HepG2 (cell line): ENCODE data around the gene IQCN. TPM values are rescaled to one million over a fixed set of nuclear protein-coding genes. Genes with fewer than 3 reads are reported as not detected.

ENCODE experiments used
- FOXJ3 ChIP-seq: sonication (generic); formaldehyde crosslinking; IDR thresholded peaks from 2 replicates; pipeline ENCODE4 v1.4.0; 2020; ENCODE audit warnings: missing genetic modification reagents, mild to moderate bottlenecking, borderline replicate concordance
- FUBP1 ChIP-seq: sonication (generic); formaldehyde crosslinking; IDR thresholded peaks from 2 replicates; pipeline ENCODE4 v1.5.1; 2020; ENCODE audit warnings: missing genetic modification reagents, mild to moderate bottlenecking, borderline replicate concordance
- GLMP ChIP-seq: sonication (generic); formaldehyde crosslinking; IDR thresholded peaks from 2 replicates; pipeline ENCODE4 v1.9.0; 2021; ENCODE audit warnings: missing genetic modification reagents, mild to moderate bottlenecking, borderline replicate concordance
- HES4 ChIP-seq: sonication (generic); formaldehyde crosslinking; IDR thresholded peaks from 2 replicates; pipeline ENCODE4 v1.9.0; 2021; ENCODE audit warnings: mild to moderate bottlenecking, missing genetic modification reagents, borderline replicate concordance
- HNRNPL ChIP-seq: fragments of 200-400 bp; formaldehyde crosslinking; IDR thresholded peaks from 2 replicates; pipeline ENCODE4 v1.6.1; 2017; ENCODE audit warnings: mild to moderate bottlenecking, low read depth, low read length
- KLF15 ChIP-seq: sonication (generic); formaldehyde crosslinking; IDR thresholded peaks from 2 replicates; pipeline ENCODE4 v1.8.1; 2023; ENCODE audit warnings: borderline replicate concordance, mild to moderate bottlenecking, inconsistent platforms, missing genetic modification reagents, mixed read lengths
- NCOA1 ChIP-seq: sonication (generic); formaldehyde crosslinking; IDR thresholded peaks from 2 replicates; pipeline ENCODE4 v1.9.0; 2021; ENCODE audit warnings: missing genetic modification reagents
- NFE2L1 ChIP-seq: sonication (generic); formaldehyde crosslinking; IDR thresholded peaks from 2 replicates; pipeline ENCODE4 v1.4.0; 2020; ENCODE audit warnings: missing genetic modification reagents, mild to moderate bottlenecking, borderline replicate concordance
- NR0B2 ChIP-seq: sonication (generic); formaldehyde crosslinking; IDR thresholded peaks from 2 replicates; pipeline ENCODE4 v1.4.0; 2020; ENCODE audit warnings: mild to moderate bottlenecking, missing genetic modification reagents
- PLSCR1 ChIP-seq: sonication (generic); formaldehyde crosslinking; IDR thresholded peaks from 2 replicates; pipeline ENCODE4 v1.5.0; 2020; ENCODE audit warnings: missing genetic modification reagents, mild to moderate bottlenecking, borderline replicate concordance
- SNAI1 ChIP-seq: sonication (generic); formaldehyde crosslinking; IDR thresholded peaks from 2 replicates; pipeline ENCODE4 v1.5.0; 2020; ENCODE audit warnings: mild to moderate bottlenecking, missing genetic modification reagents, borderline replicate concordance
- SP2 ChIP-seq: sonication (generic); formaldehyde crosslinking; IDR thresholded peaks from 2 replicates; pipeline ENCODE4 v1.5.1; 2020; ENCODE audit warnings: mild to moderate bottlenecking, missing genetic modification reagents
- SRSF9 ChIP-seq: fragments of 200-400 bp; formaldehyde crosslinking; IDR thresholded peaks from 2 replicates; pipeline ENCODE4 v1.6.1; 2018; ENCODE audit warnings: borderline replicate concordance, mild to moderate bottlenecking, low read depth, low read length; ENCODE audit not compliant: insufficient read depth, poor library complexity, severe bottlenecking
- TAF1 ChIP-seq: sonication (generic); formaldehyde crosslinking; IDR thresholded peaks from 2 replicates; pipeline ENCODE4 v1.4.0; 2020; ENCODE audit warnings: missing genetic modification reagents
- ZNF138 ChIP-seq: sonication (generic); formaldehyde crosslinking; IDR thresholded peaks from 2 replicates; pipeline ENCODE4 v1.5.0; 2020; ENCODE audit warnings: mild to moderate bottlenecking, low read depth, missing genetic modification reagents
- ZNF235 ChIP-seq: sonication (generic); formaldehyde crosslinking; IDR thresholded peaks from 2 replicates; pipeline ENCODE4 v1.8.1; 2023; ENCODE audit warnings: mild to moderate bottlenecking, missing genetic modification reagents, borderline replicate concordance
- ZNF292 ChIP-seq: sonication (generic); formaldehyde crosslinking; IDR thresholded peaks from 2 replicates; pipeline ENCODE4 v1.8.1; 2022; ENCODE audit warnings: mild to moderate bottlenecking, low read depth, missing genetic modification reagents, borderline replicate concordance
- ZNF598 ChIP-seq: sonication (generic); formaldehyde crosslinking; IDR thresholded peaks from 2 replicates; pipeline ENCODE4 v1.5.1; 2020; ENCODE audit warnings: mild to moderate bottlenecking, missing genetic modification reagents, borderline replicate concordance
- ZNF678 ChIP-seq: sonication (generic); formaldehyde crosslinking; IDR thresholded peaks from 2 replicates; pipeline ENCODE4 v1.4.0; 2020; ENCODE audit warnings: mild to moderate bottlenecking, missing genetic modification reagents
- ZNF788 ChIP-seq: sonication (generic); formaldehyde crosslinking; IDR thresholded peaks from 2 replicates; pipeline ENCODE4 v1.5.0; 2020; ENCODE audit warnings: mild to moderate bottlenecking, missing genetic modification reagents, borderline replicate concordance
- polyA plus RNA-seq, 8 experiments: library from polyadenylated mRNA; depleted of rRNA in 3 of 8; stranded (reverse) in 7 of 8; unstranded in 1 of 8; fragments of >200 nt; fragmentation: Illumina TruSeq in 4 of 8; extraction: Trizol in 4 of 8; gene quantifications; 2 replicates each; pipeline versions ENCODE4 v1.2.1 to v1.2.3, GENCODE V29; 2011 to 2016; ENCODE audit warnings: low read depth in 4 of 8, missing spikeins in 1 of 8, mixed read lengths in 1 of 8; ENCODE audit not compliant: insufficient read depth in 1 of 8
- total RNA-seq, 5 experiments: library from RNA; depleted of rRNA; stranded (reverse); fragments of >200 nt; fragmentation: Illumina TruSeq; extraction: Trizol; gene quantifications; 2 replicates each; pipeline ENCODE4 v1.2.3, GENCODE V29; 2016; ENCODE audit warnings: low read depth in 1 of 5
- TF ChIP-seq, protein P1 (sequence below): sonication (generic); formaldehyde crosslinking; IDR thresholded peaks from 2 replicates; pipeline ENCODE4 v1.4.0; 2020; ENCODE audit warnings: missing genetic modification reagents

IQCN gene
- total and polyA plus RNA-seq, 2 of the 13 experiments (the other 11 are each of a cell fraction or from before 2014, with no cell fraction given), result 0.04 to 0.18 TPM

- TF ChIP-seq GLMP (CRISPR knock-in tag) (no peak), ZNF235 (CRISPR knock-in tag) (no peak), NFE2L1 (CRISPR knock-in tag) (no peak), ZNF788 (CRISPR knock-in tag) (no peak), TAF1 (CRISPR knock-in tag) (no peak), NCOA1 (CRISPR knock-in tag) (no peak), FUBP1 (CRISPR knock-in tag) (no peak), PLSCR1 (CRISPR knock-in tag) (no peak), KLF15 (CRISPR knock-in tag) (no peak), FOXJ3 (CRISPR knock-in tag) (no peak), ZNF138 (CRISPR knock-in tag) (no peak), NR0B2 (no peak), HNRNPL (peak; percentile 91), HES4 (CRISPR knock-in tag) (no peak), ZNF598 (CRISPR knock-in tag) (no peak), ZNF678 (CRISPR knock-in tag) (no peak), SP2 (CRISPR knock-in tag) (no peak), SRSF9 (no peak), SNAI1 (CRISPR knock-in tag) (no peak), ZNF292 (CRISPR knock-in tag) (no peak; the same call in 1 of the 2 replicates)
- TF ChIP-seq, protein P1, sequence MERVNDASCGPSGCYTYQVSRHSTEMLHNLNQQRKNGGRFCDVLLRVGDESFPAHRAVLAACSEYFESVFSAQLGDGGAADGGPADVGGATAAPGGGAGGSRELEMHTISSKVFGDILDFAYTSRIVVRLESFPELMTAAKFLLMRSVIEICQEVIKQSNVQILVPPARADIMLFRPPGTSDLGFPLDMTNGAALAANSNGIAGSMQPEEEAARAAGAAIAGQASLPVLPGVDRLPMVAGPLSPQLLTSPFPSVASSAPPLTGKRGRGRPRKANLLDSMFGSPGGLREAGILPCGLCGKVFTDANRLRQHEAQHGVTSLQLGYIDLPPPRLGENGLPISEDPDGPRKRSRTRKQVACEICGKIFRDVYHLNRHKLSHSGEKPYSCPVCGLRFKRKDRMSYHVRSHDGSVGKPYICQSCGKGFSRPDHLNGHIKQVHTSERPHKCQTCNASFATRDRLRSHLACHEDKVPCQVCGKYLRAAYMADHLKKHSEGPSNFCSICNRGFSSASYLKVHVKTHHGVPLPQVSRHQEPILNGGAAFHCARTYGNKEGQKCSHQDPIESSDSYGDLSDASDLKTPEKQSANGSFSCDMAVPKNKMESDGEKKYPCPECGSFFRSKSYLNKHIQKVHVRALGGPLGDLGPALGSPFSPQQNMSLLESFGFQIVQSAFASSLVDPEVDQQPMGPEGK (CRISPR knock-in tag), result peak; percentile 62
Measured at GRCh38 chr19:18300930-18301717, 26.9 kb upstream of the IQCN start (continued).
